CD4-positive, alpha-beta T cell (primary cell): Measurements from ENCODE around the gene NR1I2. TPM values are rescaled to one million over a fixed set of nuclear protein-coding genes. Genes with fewer than 3 reads are reported as not detected.

Experiments used
- ATAC-seq: fragments of 200-7000 bp; cut with Tn5 transposase; one replicate; pipeline ENCODE4 v1.10.0; 2022; ENCODE audit warnings: mild to moderate bottlenecking; ENCODE audit not compliant: poor library complexity
- CTCF ChIA-PET: fragments of 350-600 bp; sonication (Branson Sonifier 250); formaldehyde crosslinking; loops from one replicate; lab custom pipeline; 2021; ENCODE audit warnings: antibody characterized with exemption, inconsistent platforms; lab: Charles Lee
- POLR2A ChIA-PET: fragments of 350-600 bp; sonication (Branson Sonifier 250); formaldehyde crosslinking; loops from one replicate; lab custom pipeline; 2021; ENCODE audit warnings: antibody characterized with exemption, inconsistent platforms; lab: Charles Lee
- DNase-seq, 14 experiments: peaks; one replicate each; pipeline ENCODE4 v3.0.0-alpha.2; 2013 to 2020; ENCODE audit warnings: mixed read lengths in 2 of 14
- H3K27ac ChIP-seq, 2 donors: one replicate each; pipeline versions ENCODE4 v1.5.1 to v1.7.0; 2013; ENCODE audit warnings: low read length in 2 of 2, low read depth in 1 of 2, mild to moderate bottlenecking in 1 of 2
- H3K27me3 ChIP-seq, 2 experiments: 1 replicate in 1 of 2; 2 replicates in 1 of 2; pipeline versions ENCODE4 v1.6.1 to v1.7.0; 2013; ENCODE audit warnings: low read length in 2 of 2, control low read depth in 1 of 2, mild to moderate bottlenecking in 1 of 2, moderate library complexity in 1 of 2; ENCODE audit not compliant: insufficient read depth in 2 of 2, control insufficient read depth in 1 of 2
- H3K36me3 ChIP-seq: one replicate; pipeline ENCODE4 v1.6.1; 2013; ENCODE audit warnings: low read length, control low read depth; ENCODE audit not compliant: insufficient read depth
- H3K4me1 ChIP-seq: one replicate; pipeline ENCODE4 v1.6.1; 2013; ENCODE audit warnings: low read length, control low read depth; ENCODE audit not compliant: insufficient read depth
- H3K4me3 ChIP-seq: one replicate; pipeline ENCODE4 v1.5.1; 2013; ENCODE audit warnings: mild to moderate bottlenecking, low read length, moderate library complexity
- H3K9me3 ChIP-seq, 2 experiments: 1 replicate in 1 of 2; 2 replicates in 1 of 2; pipeline versions ENCODE4 v1.6.1 to v1.7.0; 2013; ENCODE audit warnings: low read length in 2 of 2, mild to moderate bottlenecking in 2 of 2, control low read depth in 1 of 2, moderate library complexity in 1 of 2; ENCODE audit not compliant: control insufficient read depth in 1 of 2, insufficient read depth in 1 of 2
- H3K27ac Mint-ChIP-seq: one replicate; pipeline ENCODE4 v1.8.0; 2020; ENCODE audit warnings: mixed read lengths
- H3K27me3 Mint-ChIP-seq: one replicate; pipeline ENCODE4 v1.8.0; 2021; ENCODE audit warnings: mixed read lengths
- H3K36me3 Mint-ChIP-seq: one replicate; pipeline ENCODE4 v1.8.0; 2021; ENCODE audit warnings: low read depth, mixed read lengths
- H3K4me1 Mint-ChIP-seq: one replicate; pipeline ENCODE4 v1.8.0; 2021; ENCODE audit warnings: low read depth, mixed read lengths
- H3K4me3 Mint-ChIP-seq: one replicate; pipeline ENCODE4 v1.8.0; 2020; ENCODE audit warnings: mild to moderate bottlenecking, mixed read lengths
- H3K9me3 Mint-ChIP-seq: one replicate; pipeline ENCODE4 v1.8.0; 2020; ENCODE audit warnings: mixed read lengths
- CTCF ChIP-seq: fragments of 200-600 bp; IDR thresholded peaks from one replicate; pipeline ENCODE4 v1.8.0; 2022; ENCODE audit warnings: antibody characterized with exemption, mild to moderate bottlenecking
- intact Hi-C, 2 experiments: fragments of 100-400 bp; cut with DNase I in 1 of 2; cut with micrococcal nuclease in 1 of 2; formaldehyde crosslinking; loops; one replicate each; pipeline versions ENCODE4 v1.15.1 to v1.9.0; 2023 to 2025; cut with DNase I, micrococcal nuclease
- total RNA-seq, 174 experiments: library from RNA in 2 of 174; stranded (reverse) in 2 of 174; gene quantifications; one replicate each; pipeline ENCODE4 v1.2.3 and lab custom pipeline; 2021 to 2026

The NR1I2 gene
- total RNA-seq, 2 experiments from 2014 or later = 0.25 TPM; not detected in 1

- no peak for ATAC-seq
- H3K9me3 ChIP-seq = peaks cover 0 to 3% of the 10 kb centered on the region in 2 experiments
- H3K36me3 ChIP-seq = no peaks in the 10 kb centered on the region
- ChIA-PET CTCF (no interaction called here), POLR2A (no interaction called here)
- peaks cover 8% of the 10 kb centered on the region for H3K4me1 ChIP-seq
- no peak for TF ChIP-seq CTCF
- no peaks in the 10 kb centered on the region for H3K27me3 Mint-ChIP-seq
- no peak overlapping the region for H3K27ac Mint-ChIP-seq
- H3K4me3 ChIP-seq = no peak overlapping the region
- H3K4me3 Mint-ChIP-seq = no peak overlapping the region
- DNase-seq = no peak
- H3K27me3 ChIP-seq = no peaks in the 10 kb centered on the region
- no peak overlapping the region for H3K27ac ChIP-seq
- peaks cover 5% of the 10 kb centered on the region for H3K9me3 Mint-ChIP-seq
- intact Hi-C loops = no loop called here
- no peaks in the 10 kb centered on the region for H3K36me3 Mint-ChIP-seq
- H3K4me1 Mint-ChIP-seq = peaks cover 4% of the 10 kb centered on the region
Observed at GRCh38 chr3:119776304-119776703, 5.6 kb upstream of the NR1I2 start.

- Histone ChIP-seq H3K27ac (no peak overlapping the region), H3K9me3 (peaks cover 0 to 3% of the 10 kb centered on the region in 2 experiments), H3K4me3 (no peak overlapping the region), H3K4me1 (peaks cover 8% of the 10 kb centered on the region), H3K36me3 (no peaks in the 10 kb centered on the region), H3K27me3 (no peaks in the 10 kb centered on the region)
- no peak overlapping the region for H3K27ac Mint-ChIP-seq
- no peaks in the 10 kb centered on the region for H3K36me3 Mint-ChIP-seq
- no peak for TF ChIP-seq CTCF
- intact Hi-C loops = no loop called here
- H3K9me3 Mint-ChIP-seq = peaks cover 5% of the 10 kb centered on the region
- peaks cover 4% of the 10 kb centered on the region for H3K4me1 Mint-ChIP-seq
- H3K4me3 Mint-ChIP-seq = no peak overlapping the region
- no peak for DNase-seq
- no peaks in the 10 kb centered on the region for H3K27me3 Mint-ChIP-seq
- no peak for ATAC-seq
- ChIA-PET POLR2A (no interaction called here), CTCF (no interaction called here)
Observed at GRCh38 chr3:119778176-119778575, 3.7 kb upstream of the NR1I2 start.

- ChIA-PET POLR2A (no interaction called here), CTCF (no interaction called here)
- H3K27ac ChIP-seq = no peak overlapping the region
- no peaks in the 10 kb centered on the region for H3K27me3 Mint-ChIP-seq
- H3K27me3 ChIP-seq = no peaks in the 10 kb centered on the region
- ATAC-seq (no peak), DNase-seq (no peak)
- TF ChIP-seq CTCF = no peak
- peaks cover 5% of the 10 kb centered on the region for H3K9me3 Mint-ChIP-seq
- intact Hi-C loops = no loop called here
- peaks cover 8% of the 10 kb centered on the region for H3K4me1 ChIP-seq
- H3K27ac Mint-ChIP-seq = no peak overlapping the region
- H3K36me3 Mint-ChIP-seq = no peaks in the 10 kb centered on the region
- peaks cover 4% of the 10 kb centered on the region for H3K4me1 Mint-ChIP-seq
- H3K9me3 ChIP-seq = peaks cover 0 to 3% of the 10 kb centered on the region in 2 experiments
- H3K36me3 ChIP-seq = no peaks in the 10 kb centered on the region
- H3K4me3 ChIP-seq = no peak overlapping the region
- no peak overlapping the region for H3K4me3 Mint-ChIP-seq
Observed at GRCh38 chr3:119778811-119779210, 3.1 kb upstream of the NR1I2 start.
